ENCODE data around the gene ELMOD1.

Gene ELMOD1

DNA sequence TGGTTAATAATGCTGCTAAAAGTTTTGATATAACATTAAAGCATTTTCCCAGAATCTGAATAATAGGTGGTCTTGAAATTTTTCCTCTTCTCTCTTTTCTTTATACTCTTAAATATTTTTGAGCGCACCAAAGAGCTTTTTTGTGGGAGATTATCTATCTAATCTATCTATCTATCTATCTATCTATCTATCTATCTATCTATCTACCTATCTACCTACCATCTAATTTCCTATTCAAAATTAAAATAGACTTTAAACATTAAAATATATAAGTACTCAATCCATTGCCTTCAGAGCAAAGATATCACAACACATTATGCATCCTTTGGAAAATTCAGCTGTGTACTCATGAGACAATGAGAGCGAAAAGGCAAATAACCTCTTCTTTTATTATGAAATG, 55.8 kb downstream of the ELMOD1 start:
- DNase-seq, result no peak

GRCh38 chr11:107648242-107648641, 57.3 kb downstream of the ELMOD1 start:
- no peak for DNase-seq

GRCh38 chr11:107651672-107652071, 60.7 kb downstream of the ELMOD1 start:
- DNase-seq, result no peak

DNA sequence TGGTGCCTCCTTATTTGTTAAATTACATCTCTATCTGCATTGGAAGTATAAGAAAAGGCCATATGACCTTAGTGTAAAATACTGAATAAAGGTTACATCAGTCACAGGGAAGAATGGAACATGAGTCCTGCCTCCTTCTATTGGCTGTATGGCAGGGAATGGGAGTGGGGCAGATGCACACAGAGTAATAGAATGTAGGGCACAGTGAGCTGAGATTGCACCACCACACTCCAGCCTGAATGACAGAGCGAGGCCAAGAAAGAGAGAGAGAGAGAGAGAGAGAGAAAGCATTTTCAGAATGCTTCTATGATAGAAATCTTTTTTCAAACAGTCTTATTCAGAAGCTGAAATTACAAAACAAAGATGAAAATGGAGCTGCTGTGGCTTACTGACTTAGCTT, 62.1 kb downstream of the ELMOD1 start:
- DNase-seq, result no peak

- DNase-seq, result no peak
Measured at GRCh38 chr11:107655602-107656001, 64.7 kb downstream of the ELMOD1 start.

DNA sequence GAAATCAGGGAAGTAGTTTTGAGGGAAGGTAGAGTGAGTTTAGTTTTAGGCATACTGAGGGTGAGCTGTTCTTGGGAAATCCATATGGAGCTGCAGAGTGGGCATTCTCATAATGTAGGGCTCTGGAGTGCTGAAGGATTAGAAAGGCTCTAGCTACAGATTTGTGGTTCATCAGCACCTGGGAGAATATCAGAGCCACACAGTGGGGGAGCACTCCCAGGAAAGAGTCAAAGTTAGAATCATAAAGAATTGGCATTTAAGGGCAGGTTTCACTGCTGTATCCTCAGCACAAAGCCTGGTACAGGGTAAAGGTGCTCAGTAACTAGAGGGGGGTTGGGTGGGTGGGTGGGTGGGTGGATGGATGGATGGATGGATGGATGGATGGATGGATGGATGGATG, 68.4 kb downstream of the ELMOD1 start:
- no peak for DNase-seq

DNA sequence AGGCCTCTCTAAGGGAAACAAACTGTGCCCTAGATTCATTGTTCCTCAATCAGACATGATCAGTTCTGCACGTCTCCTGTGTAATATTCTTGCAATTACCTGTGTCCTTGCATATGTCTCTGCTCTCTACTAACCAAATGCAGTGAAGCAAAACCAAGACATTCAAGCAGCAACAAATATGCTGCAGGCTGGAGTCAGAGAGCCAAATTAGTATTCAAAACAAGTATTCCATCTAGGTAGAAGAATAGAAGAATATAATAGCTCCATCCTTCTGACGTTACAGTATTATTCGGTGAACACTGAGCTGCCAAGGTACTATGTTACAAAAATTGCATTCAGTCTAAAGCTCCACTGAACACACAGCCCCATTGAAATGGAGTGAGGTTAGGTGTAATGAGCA, 69.1 kb downstream of the ELMOD1 start:
- no peak for DNase-seq

DNA sequence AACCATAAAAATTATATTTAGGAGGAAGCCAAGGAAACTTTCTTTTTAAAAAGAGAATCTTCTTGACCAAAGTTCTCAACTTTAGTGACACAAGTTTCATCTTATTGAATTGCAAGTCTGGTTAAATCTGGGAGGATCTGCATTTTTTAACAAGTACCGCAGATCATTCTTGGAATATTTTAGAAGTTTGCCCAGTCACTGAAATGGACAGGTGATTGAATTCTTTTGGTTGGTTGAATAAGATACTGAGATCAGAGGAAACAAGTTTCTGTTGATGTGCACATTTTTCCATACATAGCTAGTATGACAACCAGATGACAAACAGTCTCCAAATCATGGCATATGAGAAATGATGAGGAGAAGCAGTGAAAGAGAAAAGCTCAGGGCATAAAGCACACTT, 70.7 kb downstream of the ELMOD1 start:
- DNase-seq, result no peak

DNA sequence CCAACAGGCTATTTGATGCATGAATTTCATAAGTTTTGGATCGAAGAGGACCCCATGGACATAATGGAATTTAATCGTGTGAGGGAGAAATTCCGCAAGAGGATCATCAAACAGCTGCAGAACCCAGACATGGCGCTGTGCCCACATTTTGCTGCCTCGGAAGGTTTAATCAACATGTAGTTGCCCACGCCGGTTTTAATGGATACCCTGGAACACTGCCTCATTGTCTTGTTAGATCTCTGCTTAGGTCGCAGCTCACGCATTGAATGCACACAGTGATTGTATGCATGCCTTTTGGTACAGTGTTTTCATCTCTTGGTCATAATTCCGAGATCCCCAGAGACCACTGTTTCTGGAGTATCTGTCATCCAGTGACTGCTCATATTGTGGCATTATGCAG, 74.1 kb downstream of the ELMOD1 start:
- no peak for DNase-seq

DNA sequence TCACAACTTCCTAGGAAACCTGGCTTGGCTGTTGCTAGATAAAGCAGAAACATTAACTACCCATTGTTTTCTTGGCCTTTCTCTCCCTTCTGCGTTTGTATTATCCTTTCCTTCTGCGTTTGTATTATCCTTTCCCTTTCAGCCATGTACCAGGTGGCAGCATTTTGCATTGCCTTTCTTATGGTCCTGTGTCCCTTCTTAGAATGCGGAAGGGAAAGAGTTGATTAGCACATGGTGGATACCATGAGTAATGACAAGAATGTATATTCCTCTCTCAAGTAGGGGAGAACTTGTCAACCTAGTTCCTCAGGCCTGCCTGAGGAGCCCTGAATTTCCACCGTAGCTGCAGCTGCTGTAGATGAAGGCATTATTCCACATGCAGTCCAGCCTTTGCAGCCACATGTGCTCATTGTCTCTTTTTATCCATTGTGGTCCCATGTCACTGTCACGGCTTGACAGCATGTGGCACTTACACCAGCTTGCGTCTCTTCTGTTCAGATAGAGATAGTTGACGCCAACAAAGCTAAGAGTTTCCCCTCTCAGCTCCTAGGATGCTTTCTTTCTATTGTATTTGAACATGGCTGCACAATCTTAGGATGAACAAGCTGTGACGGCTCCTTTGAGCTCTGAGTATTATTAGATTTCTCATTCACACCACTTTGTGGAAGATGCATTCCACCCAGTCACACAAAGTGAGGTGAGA, 76.1 kb downstream of the ELMOD1 start:
- DNase-seq, result no peak

- no peak for DNase-seq
Measured at GRCh38 chr11:107669191-107669740, 78.3 kb downstream of the ELMOD1 start.

DNA sequence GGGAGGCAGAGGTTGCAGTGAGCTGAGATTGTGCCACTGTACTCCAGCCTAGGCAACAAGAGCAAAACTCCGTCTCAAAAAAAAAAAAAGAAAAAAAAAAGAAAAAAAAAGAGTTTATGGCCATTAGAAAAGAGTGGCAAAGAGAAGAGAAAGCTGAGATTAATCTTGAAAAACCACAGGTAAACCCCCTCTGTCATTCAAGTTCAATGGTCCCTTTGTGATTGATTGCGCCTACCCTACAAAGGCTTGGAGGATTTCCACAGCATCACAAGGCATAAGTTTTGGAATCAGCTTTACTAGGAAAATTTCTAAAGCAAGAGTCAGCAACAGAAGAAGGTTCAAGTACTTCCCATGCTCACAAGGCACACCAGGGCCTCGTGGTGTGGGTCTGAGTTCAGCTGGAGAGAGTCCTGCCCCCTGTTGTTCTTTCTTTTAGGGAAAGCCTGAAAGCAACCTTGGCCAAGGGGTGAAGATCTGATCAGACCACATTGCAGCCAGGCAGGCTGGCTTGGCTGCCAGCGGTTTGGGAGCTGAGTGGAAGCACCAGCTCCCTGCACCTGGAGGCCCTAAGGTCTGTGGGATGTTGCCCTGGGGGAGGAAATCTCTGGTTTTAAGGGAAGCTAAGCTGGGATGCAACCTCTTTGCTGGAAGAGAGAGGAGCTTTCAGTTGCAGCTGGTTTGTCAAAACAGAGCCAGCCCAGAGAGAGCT, 79.1 kb downstream of the ELMOD1 start:
- DNase-seq, result no peak

DNA sequence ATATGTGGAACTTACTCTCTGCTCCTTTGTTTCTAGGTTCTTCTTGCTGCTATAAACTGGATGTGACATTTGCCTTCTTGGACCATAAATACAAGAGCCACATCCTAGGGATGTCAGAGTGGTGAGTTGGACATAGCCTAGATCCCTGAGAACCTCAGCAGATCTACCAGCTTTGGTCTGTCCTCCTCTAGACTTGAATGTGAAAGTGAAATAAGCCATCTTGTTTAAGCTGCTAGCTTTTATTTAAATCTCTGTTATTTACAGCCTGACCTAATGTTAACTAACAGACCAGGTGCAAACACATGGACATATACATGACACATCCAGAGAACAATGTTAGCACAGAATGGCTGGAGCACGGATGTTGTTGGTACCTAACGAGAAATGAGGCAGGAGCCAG, 85.0 kb downstream of the ELMOD1 start:
- no peak for DNase-seq

DNA sequence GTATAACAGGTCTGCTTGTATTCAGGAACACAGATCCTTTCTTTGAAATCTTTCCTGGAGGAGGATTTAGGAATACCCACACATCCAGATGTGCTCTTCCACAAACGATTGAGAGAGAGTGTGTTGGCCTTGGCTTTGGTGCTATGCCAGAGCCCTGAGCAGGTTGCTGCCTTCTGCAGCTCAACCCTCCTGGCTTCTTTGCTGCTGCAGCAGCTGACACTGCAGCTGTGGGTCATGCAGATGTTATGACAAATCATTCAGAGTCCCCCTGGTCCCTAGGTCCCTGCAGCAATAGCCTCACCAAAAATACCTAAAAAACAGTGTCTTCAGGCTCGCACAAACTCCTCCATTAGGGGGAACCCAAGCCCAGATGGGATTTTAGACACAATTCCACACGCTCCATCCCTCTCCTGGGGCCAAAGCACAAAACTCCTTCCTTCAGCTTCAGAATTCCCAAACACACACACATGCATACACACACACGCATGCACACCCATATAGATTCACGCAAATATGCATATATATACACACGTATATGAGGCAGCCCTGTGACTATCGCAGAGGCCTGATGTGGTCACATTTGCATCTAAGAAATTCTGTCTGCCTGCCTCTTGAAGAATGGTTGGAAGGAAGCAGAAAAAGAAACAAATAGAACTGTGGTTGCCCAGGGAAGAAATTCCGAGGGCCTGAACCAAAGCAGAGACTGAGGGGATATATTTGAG, 85.5 kb downstream of the ELMOD1 start:
- no peak for DNase-seq

DNA sequence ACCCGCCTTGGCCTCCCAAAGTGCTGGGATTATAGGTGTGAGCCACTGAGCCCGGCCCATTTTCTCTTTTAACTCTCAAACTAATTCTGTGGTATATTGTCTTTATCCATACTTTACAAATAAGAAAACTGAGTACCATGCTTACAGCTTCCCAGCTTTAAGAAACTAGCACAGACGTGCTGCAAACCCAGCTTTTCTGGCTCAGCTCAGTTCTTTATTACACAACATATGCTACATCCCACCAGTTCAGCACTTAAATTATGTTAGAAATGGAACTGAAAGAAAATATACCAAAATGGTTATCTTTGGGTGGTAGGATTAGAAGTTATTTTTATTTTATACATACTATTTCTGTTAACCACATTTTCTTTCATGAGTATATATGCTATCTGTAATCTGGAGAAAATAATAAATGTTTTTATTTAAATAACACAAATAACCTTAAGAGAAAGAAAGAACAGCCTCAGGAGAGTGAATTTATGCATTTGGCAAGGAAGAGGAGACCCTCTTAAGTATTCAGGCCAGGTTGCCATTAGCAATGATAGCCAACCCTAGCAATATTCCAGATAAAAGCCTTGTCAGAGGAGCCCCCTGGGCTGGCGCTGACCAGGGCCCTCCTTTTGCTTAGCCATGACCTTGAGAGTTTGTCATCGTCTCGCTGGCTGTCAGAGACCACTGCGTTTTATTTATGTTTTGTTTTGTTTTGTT, 87.1 kb downstream of the ELMOD1 start:
- no peak for DNase-seq

DNA sequence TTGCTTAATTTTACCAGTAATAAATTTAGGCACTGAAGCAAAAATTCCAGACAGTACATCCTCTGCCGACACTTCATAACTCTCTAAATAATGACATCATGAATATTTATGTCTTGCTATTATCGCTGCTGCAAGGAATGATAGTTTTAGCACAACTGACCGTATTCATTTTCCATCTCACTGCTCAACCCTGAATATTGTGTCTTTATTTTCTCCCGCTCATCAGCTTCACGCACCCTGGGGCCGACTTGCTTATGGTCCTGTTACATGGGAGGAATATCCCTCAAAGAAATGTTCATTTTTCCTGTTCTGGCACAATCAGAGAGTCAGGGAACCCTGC, 87.7 kb downstream of the ELMOD1 start:
- no peak for DNase-seq

GRCh38 chr11:107679255-107680024, 88.5 kb downstream of the ELMOD1 start:
- DNase-seq, result no peak

DNA sequence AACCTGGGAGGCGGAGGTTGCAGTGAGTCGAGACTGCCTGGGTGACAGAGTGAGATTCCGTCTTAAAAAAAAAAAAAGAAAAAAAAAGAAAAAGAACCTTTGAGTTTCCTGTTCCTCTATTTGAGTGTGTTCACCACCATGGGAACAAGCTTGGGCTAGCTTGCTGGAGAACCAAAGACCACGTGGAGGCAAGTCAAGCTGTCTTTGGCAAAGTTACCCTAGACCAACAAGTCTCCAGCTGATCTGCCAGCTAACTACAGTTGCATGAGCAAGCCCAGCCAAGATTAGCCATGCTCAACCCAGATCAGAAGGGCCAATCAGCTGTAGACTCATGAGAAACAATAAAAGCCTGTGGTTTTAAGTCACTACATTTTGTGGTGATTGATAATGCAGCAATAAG, 91.2 kb downstream of the ELMOD1 start:
- no peak for DNase-seq

DNA sequence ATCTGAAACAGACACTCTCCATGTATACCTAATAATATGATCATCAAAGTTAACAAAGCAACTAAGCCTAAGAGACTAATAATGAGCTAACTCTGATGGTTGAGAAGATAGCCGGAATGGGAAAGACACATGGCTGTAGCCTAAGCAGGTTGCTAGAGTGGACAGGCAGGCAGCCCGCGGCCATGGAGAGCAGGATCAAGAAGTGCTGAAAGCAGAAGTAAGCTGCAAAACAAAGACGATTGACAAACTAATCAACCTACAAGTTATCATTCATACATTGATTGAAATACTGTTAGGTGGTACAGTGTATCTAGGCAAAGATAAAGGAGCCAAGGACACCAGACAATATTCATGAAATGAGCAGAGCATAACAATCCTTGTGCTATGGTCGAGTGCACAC, 91.6 kb downstream of the ELMOD1 start:
- DNase-seq, result no peak

- no peak for DNase-seq
Measured at GRCh38 chr11:107683061-107683460, 92.1 kb downstream of the ELMOD1 start.

GRCh38 chr11:107683807-107684206, 92.9 kb downstream of the ELMOD1 start:
- DNase-seq, result no peak

- DNase-seq, result no peak
Measured at GRCh38 chr11:107688322-107688918, 97.5 kb downstream of the ELMOD1 start.
